ENCODE measurements around the gene MMADHC. TPM values are rescaled to one million over a fixed set of nuclear protein-coding genes. Genes with fewer than 3 reads are reported as not detected.

Gene MMADHC
- total and polyA plus RNA-seq, 2 of the 13 experiments (the other 11 are each of a cell fraction or from before 2014, with no cell fraction given): 90.2 to 210 TPM

- no peak for TF ChIP-seq ZXDC (CRISPR knock-in tag; IDR thresholded peaks at IDR 0.05)
Measured at GRCh38 chr2:149603248-149603647, 15.7 kb upstream of the MMADHC start (continued).

- TF ChIP-seq ZNF510 (CRISPR knock-in tag; IDR thresholded peaks at IDR 0.05; ENCODE audit: low read depth) (no peak), ZNF317 (CRISPR knock-in tag; IDR thresholded peaks at IDR 0.05) (peak; percentile 98)
- Histone ChIP-seq H4K20me1 (ENCODE audit: insufficient read depth, low read length) (no peaks in the 10 kb centered on the region), H3K9ac (ENCODE audit: insufficient read depth, low read depth, low read length) (no peak overlapping the region), H3K9me3 (ENCODE audit: low read length) (0 out of 2 replicates have a peak, but pooled peaks cover 3% of the 10 kb centered on the region), H3K36me3 (replicated peaks in 1 of 2; ENCODE audit: control insufficient read depth in 1 of 2, insufficient read depth in 2 of 2, low read length in 2 of 2) (no peaks in the 10 kb centered on the region; a peak in 1 of 5 replicates), H3K27ac (ENCODE audit: extremely low read length, insufficient read depth, low read length) (no peak overlapping the region), H3K4me1 (ENCODE audit: insufficient read depth, low read length) (no peaks in the 10 kb centered on the region), H3K4me3 (replicated peaks in 1 of 3; ENCODE audit: insufficient read depth in 1 of 3, low read depth in 2 of 3, low read length in 3 of 3) (no peak overlapping the region), H3K4me2 (ENCODE audit: low read depth, low read length) (no peak overlapping the region), H2AFZ (ENCODE audit: low read length) (no peak overlapping the region), H3K27me3 (ENCODE audit: control insufficient read depth in 1 of 2, insufficient read depth in 2 of 2, low read length in 2 of 2) (no peaks in the 10 kb centered on the region), H3K79me2 (ENCODE audit: insufficient read depth, low read length) (no peaks in the 10 kb centered on the region)
- no peak for FAIRE-seq
- ChIA-PET POLR2A (no interaction called here), CTCF (ENCODE audit: low intra/inter-chr PET ratio, low total read pairs) (no interaction called here)
- ATAC-seq: no peak
- intact Hi-C loops (cut with micrococcal nuclease; ENCODE audit: unreplicated experiment) (no loop called here), in situ Hi-C loops (cut with HindIII; ENCODE audit: extremely low pct_ligation_motif_present, low pct_unique_long_range_greater_than_20kb) (loop anchor here (10.0 kb wide), 1 partner anchor 114 kb away; no protein-coding TSS in a partner anchor)
- DNase-seq (ENCODE audit: low spot score): no peak
- BruUV-seq (replicated peaks): no TSS peak
- WGBS (ENCODE audit: low lambda C conversion rate): 52% methylated on average over 3 of the region's 3 CpGs
Measured at GRCh38 chr2:149601141-149601796, 13.7 kb upstream of the MMADHC start.

Data from HepG2 (cell line).